OCI-LY7 (cell line): ENCODE results near the gene PCYT1A. TPM values are rescaled to one million over a fixed set of nuclear protein-coding genes. Genes with fewer than 3 reads are reported as not detected.

Experiments
- BruUV-seq: library from RNA; stranded (reverse); fragments of 400-500 nt; replicated peaks from 2 replicates; lab custom pipeline; 2021; lab: Mats Ljungman, UMichigan
- CTCF ChIA-PET: fragments of 300-600 bp; sonication (Branson Sonifier 250); formaldehyde crosslinking; loops from one replicate; lab custom pipeline; 2022; ENCODE audit warnings: antibody characterized with exemption; ENCODE audit not compliant: unreplicated experiment; lab: Charles Lee
- POLR2A ChIA-PET: fragments of 300-600 bp; sonication (Branson Sonifier 250); formaldehyde crosslinking; loops from one replicate; lab custom pipeline; 2022; ENCODE audit warnings: antibody characterized with exemption; lab: Charles Lee
- DNase-seq: peaks from one replicate; pipeline ENCODE4 v3.0.0-alpha.2; 2015; ENCODE audit warnings: low spot score
- H2AFZ ChIP-seq: fragments of 200-600 bp; sonication (generic), shearing (Covaris generic); 2 replicates; pipeline ENCODE4 v1.6.1; 2014; ENCODE audit warnings: mild to moderate bottlenecking, antibody characterized with exemption, low read length, moderate library complexity
- H3K27ac ChIP-seq: fragments of 200-600 bp; sonication (generic); 2 replicates; pipeline ENCODE4 v1.5.1; 2014; ENCODE audit warnings: mixed run types, low read depth, mild to moderate bottlenecking, moderate library complexity, low read length, inconsistent platforms; ENCODE audit not compliant: poor library complexity, severe bottlenecking
- H3K36me3 ChIP-seq: fragments of 200-600 bp; sonication (generic); 2 replicates; pipeline ENCODE4 v1.6.1; 2014; ENCODE audit warnings: mild to moderate bottlenecking, antibody characterized with exemption, low read length, moderate library complexity, mixed read lengths; ENCODE audit not compliant: insufficient read depth
- H3K4me1 ChIP-seq: fragments of 200-600 bp; sonication (generic); 2 replicates; pipeline ENCODE4 v1.5.1; 2014; ENCODE audit warnings: mild to moderate bottlenecking, low read length; ENCODE audit not compliant: insufficient read depth, poor library complexity, severe bottlenecking
- H3K4me2 ChIP-seq: fragments of 200-600 bp; sonication (generic); 2 replicates; pipeline ENCODE4 v1.6.1; 2014; ENCODE audit warnings: mild to moderate bottlenecking, low read length
- H3K4me3 ChIP-seq: fragments of 200-600 bp; sonication (generic); 2 replicates; pipeline ENCODE4 v1.5.1; 2014; ENCODE audit warnings: mild to moderate bottlenecking, low read depth, low read length; ENCODE audit not compliant: poor library complexity, severe bottlenecking
- H3K79me2 ChIP-seq: fragments of 200-600 bp; sonication (generic); 2 replicates; pipeline ENCODE4 v1.6.1; 2016; ENCODE audit warnings: low read depth, mild to moderate bottlenecking, low read length, moderate library complexity, mixed read lengths; ENCODE audit not compliant: insufficient read depth
- H3K9me2 ChIP-seq: fragments of 200-600 bp; sonication (generic); 2 replicates; pipeline ENCODE4 v1.6.1; 2016; ENCODE audit warnings: mild to moderate bottlenecking, low read length, mixed read lengths; ENCODE audit not compliant: insufficient read depth
- H3K9me3 ChIP-seq: fragments of 200-600 bp; sonication (generic); 2 replicates; pipeline ENCODE4 v1.6.1; 2014; ENCODE audit warnings: mild to moderate bottlenecking, mixed run types, low read length, mixed read lengths
- H4K20me1 ChIP-seq: fragments of 200-600 bp; sonication (generic); 2 replicates; pipeline ENCODE4 v1.6.1; 2014; ENCODE audit warnings: mild to moderate bottlenecking, antibody characterized with exemption, low read length, moderate library complexity, mixed read lengths; ENCODE audit not compliant: insufficient read depth
- CTCF ChIP-seq: fragments of 200-600 bp; sonication (generic); conservative IDR thresholded peaks from 2 replicates; pipeline ENCODE4 v1.5.1; 2014; ENCODE audit warnings: mild to moderate bottlenecking, antibody characterized with exemption, low read length, moderate library complexity, mixed read lengths
- EZH2phosphoT487 ChIP-seq: fragments of 200-600 bp; sonication (generic); IDR thresholded peaks from 2 replicates; pipeline ENCODE4 v1.6.1; 2018; ENCODE audit warnings: low read depth, borderline replicate concordance, mild to moderate bottlenecking, mixed run types, antibody characterized with exemption, low read length, moderate library complexity, mixed read lengths
- intact Hi-C: fragments of 100-400 bp; cut with micrococcal nuclease; formaldehyde crosslinking; loops from one replicate; pipeline ENCODE4 v1.10.0; 2022; ENCODE audit not compliant: unreplicated experiment
- total RNA-seq, 2 experiments: library from RNA; depleted of rRNA in 1 of 2; stranded (reverse); fragments of >200 nt in 1 of 2; shearing (Covaris generic) in 1 of 2; gene quantifications; 2 replicates each; pipeline ENCODE4 v1.2.3, GENCODE V29; 2014 to 2022

Gene PCYT1A
- total RNA-seq, 2 experiments from 2014 or later: 21.6 to 27.1 TPM

GRCh38 chr3:196327405-196327804 lies 39.9 kb upstream of the PCYT1A start:
- Histone ChIP-seq H3K4me3 (no peak overlapping the region), H3K27ac (no peak overlapping the region), H3K9me3 (no peaks in the 10 kb centered on the region), H3K36me3 (no peaks in the 10 kb centered on the region), H3K79me2 (no peaks in the 10 kb centered on the region), H3K4me1 (no peaks in the 10 kb centered on the region), H3K4me2 (no peak overlapping the region), H3K9me2 (no peaks in the 10 kb centered on the region), H2AFZ (no peak overlapping the region), H4K20me1 (no peaks in the 10 kb centered on the region)
- no TSS peak for BruUV-seq
- intact Hi-C loops: no loop called here
- TF ChIP-seq CTCF (no peak), EZH2phosphoT487 (no peak)
- ChIA-PET CTCF (no interaction called here), POLR2A (no interaction called here)
- no peak for DNase-seq

- Histone ChIP-seq H3K4me1 (no peaks in the 10 kb centered on the region), H3K36me3 (no peaks in the 10 kb centered on the region), H3K9me2 (no peaks in the 10 kb centered on the region), H2AFZ (no peak overlapping the region), H3K4me2 (no peak overlapping the region), H3K4me3 (no peak overlapping the region), H3K9me3 (no peaks in the 10 kb centered on the region), H3K79me2 (no peaks in the 10 kb centered on the region), H4K20me1 (no peaks in the 10 kb centered on the region), H3K27ac (no peak overlapping the region)
- intact Hi-C loops: no loop called here
- TF ChIP-seq EZH2phosphoT487 (no peak), CTCF (no peak)
- ChIA-PET CTCF (no interaction called here), POLR2A (no interaction called here)
- no peak for DNase-seq
- no TSS peak for BruUV-seq
Observed at GRCh38 chr3:196326936-196327335, 39.4 kb upstream of the PCYT1A start.

GRCh38 chr3:196323691-196324090 lies 36.2 kb upstream of the PCYT1A start:
- Histone ChIP-seq H2AFZ (no peak overlapping the region), H3K4me2 (no peak overlapping the region), H4K20me1 (no peaks in the 10 kb centered on the region), H3K4me1 (no peaks in the 10 kb centered on the region), H3K36me3 (no peaks in the 10 kb centered on the region), H3K27ac (no peak overlapping the region), H3K4me3 (no peak overlapping the region), H3K9me2 (no peaks in the 10 kb centered on the region), H3K79me2 (no peaks in the 10 kb centered on the region), H3K9me3 (no peaks in the 10 kb centered on the region)
- ChIA-PET CTCF (no interaction called here), POLR2A (no interaction called here)
- no peak for DNase-seq
- TF ChIP-seq CTCF (no peak), EZH2phosphoT487 (no peak)
- intact Hi-C loops: no loop called here
- no TSS peak for BruUV-seq
